WTC11 (cell line): Measurements from ENCODE around the gene SMARCD3. TPM values are rescaled to one million over a fixed set of nuclear protein-coding genes. Genes with fewer than 3 reads are reported as not detected.

Source experiments
- ATAC-seq: fragments of 200-7000 bp; cut with Tn5 transposase; 2 replicates; pipeline ENCODE4 v1.10.0; 2021; ENCODE audit warnings: mild to moderate bottlenecking, moderate library complexity
- CTCF ChIA-PET: fragments of 300-600 bp; sonication (Branson Sonifier 250); formaldehyde crosslinking; loops from one replicate; lab custom pipeline; 2021; ENCODE audit warnings: antibody characterized with exemption; lab: Charles Lee
- POLR2A ChIA-PET: fragments of 350-600 bp; sonication (Branson Sonifier 250); formaldehyde crosslinking; loops from one replicate; lab custom pipeline; 2021; ENCODE audit warnings: antibody characterized with exemption; lab: Charles Lee
- DNase-seq: peaks from one replicate; pipeline ENCODE4 v3.0.0; 2021; ENCODE audit warnings: low spot score
- H3K27ac Mint-ChIP-seq: 2 replicates; pipeline ENCODE4 v1.8.0; 2021; ENCODE audit warnings: mixed read lengths
- H3K27me3 Mint-ChIP-seq: 2 replicates; pipeline ENCODE4 v1.8.0; 2021; ENCODE audit warnings: low read depth, mild to moderate bottlenecking, moderate library complexity, mixed read lengths
- H3K36me3 Mint-ChIP-seq: 2 replicates; pipeline ENCODE4 v1.8.0; 2021; ENCODE audit warnings: mixed read lengths
- H3K4me1 Mint-ChIP-seq: 2 replicates; pipeline ENCODE4 v1.8.0; 2022; ENCODE audit warnings: mixed read lengths
- H3K4me3 Mint-ChIP-seq: 2 replicates; pipeline ENCODE4 v1.8.0; 2021; ENCODE audit warnings: mild to moderate bottlenecking, moderate library complexity, mixed read lengths
- H3K9me3 Mint-ChIP-seq: 2 replicates; pipeline ENCODE4 v1.8.0; 2021; ENCODE audit warnings: mixed read lengths
- EMX1 ChIP-seq: fragments of 250-450 bp; sonication (Bioruptor Pico); IDR thresholded peaks from 2 replicates; pipeline ENCODE4 v1.8.0; 2021; ENCODE audit warnings: mild to moderate bottlenecking
- IRF2 ChIP-seq: sonication (generic); formaldehyde crosslinking; IDR thresholded peaks from 2 replicates; pipeline ENCODE4 v1.8.0; 2022; ENCODE audit warnings: low read depth, missing genetic modification reagents, borderline replicate concordance
- MAX ChIP-seq: sonication (generic); formaldehyde crosslinking; IDR thresholded peaks from 2 replicates; pipeline ENCODE4 v1.8.0; 2022; ENCODE audit warnings: mild to moderate bottlenecking, missing genetic modification reagents
- MLX ChIP-seq: sonication (generic); formaldehyde crosslinking; IDR thresholded peaks from 2 replicates; pipeline ENCODE4 v1.8.1; 2023; ENCODE audit warnings: mild to moderate bottlenecking, missing genetic modification reagents, moderate library complexity
- NFATC4 ChIP-seq: fragments of 250-450 bp; sonication (Bioruptor Pico); IDR thresholded peaks from 2 replicates; pipeline ENCODE4 v1.9.0; 2021; ENCODE audit warnings: mild to moderate bottlenecking
- NFE2L1 ChIP-seq: sonication (generic); formaldehyde crosslinking; IDR thresholded peaks from 2 replicates; pipeline ENCODE4 v1.8.1; 2023; ENCODE audit warnings: missing genetic modification reagents
- NFYB ChIP-seq: sonication (generic); formaldehyde crosslinking; conservative IDR thresholded peaks from 2 replicates; pipeline ENCODE4 v1.8.0; 2022; ENCODE audit warnings: low read depth, missing genetic modification reagents
- NR3C1 ChIP-seq: sonication (generic); formaldehyde crosslinking; conservative IDR thresholded peaks from 2 replicates; pipeline ENCODE4 v1.8.1; 2023; ENCODE audit warnings: low read depth, mild to moderate bottlenecking, missing genetic modification reagents
- PRDM15 ChIP-seq: sonication (generic); formaldehyde crosslinking; IDR thresholded peaks from 2 replicates; pipeline ENCODE4 v1.8.0; 2022; ENCODE audit warnings: missing genetic modification reagents
- RELA ChIP-seq: sonication (generic); formaldehyde crosslinking; IDR thresholded peaks from 2 replicates; pipeline ENCODE4 v1.8.1; 2022; ENCODE audit warnings: missing genetic modification reagents, mild to moderate bottlenecking, borderline replicate concordance
- RORB ChIP-seq: fragments of 250-450 bp; sonication (Bioruptor Pico); IDR thresholded peaks from 2 replicates; pipeline ENCODE4 v1.9.0; 2021; ENCODE audit warnings: mild to moderate bottlenecking
- SOX15 ChIP-seq: fragments of 250-450 bp; sonication (Bioruptor Pico); IDR thresholded peaks from 2 replicates; pipeline ENCODE4 v1.9.0; 2021; ENCODE audit warnings: mild to moderate bottlenecking
- TEAD1 ChIP-seq: sonication (generic); formaldehyde crosslinking; IDR thresholded peaks from 2 replicates; pipeline ENCODE4 v1.8.0; 2022; ENCODE audit warnings: mild to moderate bottlenecking, missing genetic modification reagents
- USF2 ChIP-seq: sonication (generic); formaldehyde crosslinking; IDR thresholded peaks from 2 replicates; pipeline ENCODE4 v1.8.1; 2023; ENCODE audit warnings: mild to moderate bottlenecking, missing genetic modification reagents, moderate library complexity
- ZNF121 ChIP-seq: sonication (generic); formaldehyde crosslinking; IDR thresholded peaks from 2 replicates; pipeline ENCODE4 v1.8.0; 2023; ENCODE audit warnings: missing genetic modification reagents
- ZNF138 ChIP-seq: sonication (generic); formaldehyde crosslinking; conservative IDR thresholded peaks from 2 replicates; pipeline ENCODE4 v1.8.1; 2022; ENCODE audit warnings: mild to moderate bottlenecking, moderate library complexity, missing genetic modification reagents
- ZNF425 ChIP-seq: fragments of 250-450 bp; sonication (Bioruptor Pico); conservative IDR thresholded peaks from 2 replicates; pipeline ENCODE4 v1.9.0; 2021; ENCODE audit warnings: mild to moderate bottlenecking
- ZNF512 ChIP-seq: sonication (generic); formaldehyde crosslinking; IDR thresholded peaks from 2 replicates; pipeline ENCODE4 v1.8.1; 2022; ENCODE audit warnings: missing genetic modification reagents, borderline replicate concordance
- ZNF671 ChIP-seq: fragments of 250-450 bp; sonication (Bioruptor Pico); IDR thresholded peaks from 2 replicates; pipeline ENCODE4 v1.8.0; 2021; ENCODE audit warnings: mild to moderate bottlenecking
- total RNA-seq: library from RNA; stranded (reverse); gene quantifications from 3 replicates; pipeline ENCODE4 v1.2.3, GENCODE V29; 2021

Gene SMARCD3
- total RNA-seq, 1 experiment from 2014 or later, result 5.9 TPM

- Mint-ChIP-seq H3K36me3 (peaks cover 9% of the 10 kb centered on the region; the same call in 1 of the 2 replicates), H3K4me1 (peaks cover 19% of the 10 kb centered on the region), H3K9me3 (no peaks in the 10 kb centered on the region), H3K4me3 (no peak overlapping the region), H3K27ac (no peak overlapping the region; the same call in 1 of the 2 replicates), H3K27me3 (peaks cover 6% of the 10 kb centered on the region)
- CTCF ChIA-PET, result interaction anchor here (0.9 to 1.0 kb wide), 2 partner anchors 13 to 72 kb away, joined by 3 read pairs; partner anchors contain the start of gene ABCF2
- TF ChIP-seq EMX1 (CRISPR knock-in tag) (no peak), ZNF425 (CRISPR knock-in tag) (no peak), NFE2L1 (CRISPR knock-in tag) (no peak), IRF2 (CRISPR knock-in tag) (no peak), ZNF121 (CRISPR knock-in tag) (no peak), PRDM15 (CRISPR knock-in tag) (no peak), MLX (CRISPR knock-in tag) (no peak), ZNF512 (CRISPR knock-in tag) (no peak)
- ATAC-seq, result no peak
- POLR2A ChIA-PET, result no interaction called here
- no peak for DNase-seq
These were observed 8.5 kb downstream of the SMARCD3 start for GRCh38 chr7:151239837-151240459.

- ChIA-PET POLR2A (no interaction called here), CTCF (interaction anchor here (0.9 to 1.1 kb wide), 2 partner anchors 12 to 18 kb away, joined by 3 read pairs; partner anchors contain the start of gene ABCF2)
- DNase-seq (no peak), ATAC-seq (no peak)
- no peak overlapping the region for H3K27ac Mint-ChIP-seq
- H3K27me3 Mint-ChIP-seq, result no peaks in the 10 kb centered on the region; the same call in 1 of the 2 replicates
- H3K4me3 Mint-ChIP-seq, result no peak overlapping the region
- H3K9me3 Mint-ChIP-seq, result no peaks in the 10 kb centered on the region
- H3K36me3 Mint-ChIP-seq, result peaks cover 9% of the 10 kb centered on the region; the same call in 1 of the 2 replicates
- peaks cover 13% of the 10 kb centered on the region for H3K4me1 Mint-ChIP-seq
- no peak for TF ChIP-seq MAX (CRISPR knock-in tag)
- no peak for TF ChIP-seq ZNF671
- no peak for TF ChIP-seq NFE2L1 (CRISPR knock-in tag)
- no peak for TF ChIP-seq USF2 (CRISPR knock-in tag)
- no peak for TF ChIP-seq NFYB (CRISPR knock-in tag)
- TF ChIP-seq RORB (CRISPR knock-in tag), result no peak
- TF ChIP-seq TEAD1 (CRISPR knock-in tag), result no peak
- TF ChIP-seq ZNF138 (CRISPR knock-in tag), result no peak
- TF ChIP-seq SOX15, result no peak
- TF ChIP-seq NFATC4 (CRISPR knock-in tag), result no peak
- TF ChIP-seq NR3C1 (CRISPR knock-in tag), result no peak
- TF ChIP-seq RELA, result no peak
These were observed 9.3 kb downstream of the SMARCD3 start for GRCh38 chr7:151238924-151239836.
